RCC 7860 (cell line): ENCODE measurements around the gene TNPO1.
A peak's percentile ranks its signal among the peaks of the same experiment; 100 is the strongest.

Source experiments
- DNase-seq: peaks from one replicate; pipeline ENCODE4 v3.0.0-alpha.2; 2015; ENCODE audit warnings: low spot score
- FAIRE-seq: peaks from 2 replicates; lab custom pipeline; 2012; peaks lifted over from hg19 to GRCh38; lab: Jason Lieb, UNC

The TNPO1 gene

GRCh38 chr5:72850113-72850512, 33.7 kb downstream of the TNPO1 start:
- FAIRE-seq = no peak

GRCh38 chr5:72852356-72852755, 35.9 kb downstream of the TNPO1 start:
- FAIRE-seq (no peak), DNase-seq (no peak)

More at GRCh38 chr5:72850113-72850512, 33.7 kb downstream of the TNPO1 start:
- DNase-seq = no peak

GRCh38 chr5:72854419-72854818, 38.0 kb downstream of the TNPO1 start:
- FAIRE-seq (no peak), DNase-seq (no peak)

- FAIRE-seq (no peak), DNase-seq (no peak)
These were observed 39.4 kb downstream of the TNPO1 start for GRCh38 chr5:72855821-72856220.

GRCh38 chr5:72857396-72857795, 40.9 kb downstream of the TNPO1 start:
- FAIRE-seq (no peak), DNase-seq (no peak)

- FAIRE-seq = no peak
- no peak for DNase-seq
These were observed 42.7 kb downstream of the TNPO1 start for GRCh38 chr5:72859127-72859526.

GRCh38 chr5:72860499-72860898, 44.0 kb downstream of the TNPO1 start:
- FAIRE-seq (no peak), DNase-seq (no peak)

GRCh38 chr5:72871366-72872024, 55.0 kb downstream of the TNPO1 start:
- DNase-seq (no peak), FAIRE-seq (no peak)

- DNase-seq (no peak), FAIRE-seq (no peak)
These were observed 62.4 kb downstream of the TNPO1 start for GRCh38 chr5:72878854-72879253.

- FAIRE-seq (no peak), DNase-seq (no peak)
These were observed 66.5 kb downstream of the TNPO1 start for GRCh38 chr5:72882989-72883388.

- FAIRE-seq = no peak
- no peak for DNase-seq
These were observed 67.4 kb downstream of the TNPO1 start for GRCh38 chr5:72883850-72884249.

- FAIRE-seq (no peak), DNase-seq (no peak)
These were observed 68.4 kb downstream of the TNPO1 start for GRCh38 chr5:72884892-72885291.

- no peak for FAIRE-seq
These were observed 69.4 kb downstream of the TNPO1 start for GRCh38 chr5:72885824-72886223.

GRCh38 chr5:72888595-72888994, 72.1 kb downstream of the TNPO1 start:
- DNase-seq (no peak), FAIRE-seq (no peak)

More at GRCh38 chr5:72885824-72886223, 69.4 kb downstream of the TNPO1 start:
- DNase-seq = no peak

- DNase-seq (no peak), FAIRE-seq (no peak)
These were observed 72.9 kb downstream of the TNPO1 start for GRCh38 chr5:72889324-72889723.

GRCh38 chr5:72892846-72893245, 76.4 kb downstream of the TNPO1 start:
- no peak for DNase-seq
- FAIRE-seq = no peak

- DNase-seq (no peak), FAIRE-seq (no peak)
These were observed 79.3 kb downstream of the TNPO1 start for GRCh38 chr5:72895758-72896157.

GRCh38 chr5:72906806-72907205, 90.3 kb downstream of the TNPO1 start:
- no peak for DNase-seq
- FAIRE-seq = no peak

GRCh38 chr5:72908664-72909063, 92.2 kb downstream of the TNPO1 start:
- DNase-seq (no peak), FAIRE-seq (no peak)

- no peak for FAIRE-seq
- no peak for DNase-seq
These were observed 100.9 kb downstream of the TNPO1 start for GRCh38 chr5:72917371-72917776.

GRCh38 chr5:72920690-72921502, 104.4 kb downstream of the TNPO1 start:
- peak; percentile 62 for FAIRE-seq
- peak; percentile 13 for DNase-seq

- DNase-seq (no peak), FAIRE-seq (no peak)
These were observed 105.4 kb downstream of the TNPO1 start for GRCh38 chr5:72921886-72922285.
